HG03196 (cell line): Measurements from ENCODE around the gene B3GALT4.
A peak's percentile ranks its signal among the peaks of the same experiment; 100 is the strongest.
"Not testable (repeated sequence)": the region's sequence is repeated elsewhere in the genome, so short reads cannot be mapped to it uniquely, and the experiment has no call there.

Source experiments
- ATAC-seq: cut with Tn5 transposase; IDR thresholded peaks from one replicate; pipeline ENCODE4 v1.9.1; 2021; ENCODE audit not compliant: unreplicated experiment

The B3GALT4 gene

DNA sequence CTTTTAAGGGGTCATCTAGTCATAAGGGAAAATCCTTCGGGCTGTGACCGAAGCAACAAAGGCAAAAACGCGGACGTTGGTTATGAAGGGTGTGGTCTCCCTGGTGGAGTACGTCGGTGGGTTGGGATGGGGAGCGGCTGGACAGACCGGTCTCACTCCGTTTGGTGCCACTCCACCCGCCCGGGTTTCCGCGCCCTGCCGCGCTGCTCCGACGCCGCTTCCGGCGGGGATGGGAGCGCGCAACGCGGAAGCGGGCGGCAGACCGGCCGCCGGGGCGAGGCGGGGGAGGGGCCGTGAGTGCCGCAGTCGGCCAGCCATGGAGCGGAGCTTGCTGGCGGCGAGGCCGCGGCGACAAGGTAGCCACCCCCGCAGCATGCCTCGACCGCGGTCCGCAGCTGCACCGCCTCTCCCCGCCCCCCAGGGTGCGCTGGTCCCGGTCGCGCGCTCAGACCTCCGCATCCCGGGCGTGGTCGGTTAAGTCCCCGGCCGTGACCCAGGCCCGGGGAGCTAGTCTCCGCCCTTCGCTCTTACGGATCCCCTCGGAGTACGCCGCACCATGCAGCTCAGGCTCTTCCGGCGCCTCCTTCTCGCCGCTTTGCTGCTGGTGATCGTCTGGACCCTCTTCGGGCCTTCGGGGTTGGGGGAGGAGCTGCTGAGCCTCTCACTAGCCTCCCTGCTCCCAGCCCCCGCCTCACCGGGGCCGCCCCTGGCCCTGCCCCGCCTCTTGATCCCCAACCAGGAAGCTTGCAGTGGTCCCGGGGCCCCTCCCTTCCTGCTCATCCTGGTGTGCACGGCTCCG is at the start of gene B3GALT4:
B3GALT4 (plus strand) TSS at position 260 of the 799 bp plus-strand sequence; CDS start at position 557, 297 bp downstream.
- ATAC-seq = peak; percentile 50

GRCh38 chr6:33235221-33235634 is 41.7 kb upstream of the B3GALT4 start:
- ATAC-seq = no peak

GRCh38 chr6:33236328-33236727 is 40.6 kb upstream of the B3GALT4 start:
- no peak for ATAC-seq

- ATAC-seq = no peak
Measured at GRCh38 chr6:33236852-33237251, 40.1 kb upstream of the B3GALT4 start.

GRCh38 chr6:33237741-33238140 is 39.2 kb upstream of the B3GALT4 start:
- no peak for ATAC-seq

DNA sequence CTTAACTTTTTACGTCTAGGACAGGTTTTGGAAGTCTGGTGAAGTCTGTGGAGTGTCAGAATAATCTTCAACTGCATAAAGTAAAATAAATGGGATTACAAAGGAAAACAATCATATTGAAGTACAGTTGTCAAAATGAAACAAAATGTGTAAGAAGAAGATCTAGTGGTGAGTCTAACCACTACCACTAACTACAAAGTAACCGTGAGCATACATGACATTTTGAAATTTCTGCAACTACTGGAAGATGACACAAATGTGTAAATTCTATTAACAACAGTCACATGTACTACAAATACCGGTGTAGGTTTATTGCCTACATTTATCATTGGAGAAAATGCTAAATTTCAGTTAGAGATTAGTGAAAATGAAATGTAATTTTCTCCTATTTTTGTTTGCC is 35.0 kb upstream of the B3GALT4 start:
- ATAC-seq = no peak

DNA sequence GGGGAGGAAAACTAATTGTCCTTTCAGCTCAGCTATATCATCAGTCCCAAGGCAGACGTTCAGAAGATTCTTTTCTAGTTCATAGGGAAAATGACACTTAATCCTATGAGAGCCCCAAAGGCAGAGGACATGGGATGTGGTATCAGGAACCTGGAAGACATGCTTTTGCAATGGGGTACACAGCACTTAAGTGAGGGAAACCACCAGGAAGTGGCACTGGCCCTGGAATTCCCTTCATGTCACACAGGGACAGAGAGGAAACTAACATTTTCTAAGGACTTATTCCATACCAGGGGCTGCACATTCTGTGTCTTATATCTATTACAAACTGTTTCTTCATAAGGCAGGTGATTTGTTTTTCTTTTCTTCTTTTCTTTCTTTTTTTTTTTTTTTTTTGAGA is 33.4 kb upstream of the B3GALT4 start:
- no peak for ATAC-seq

DNA sequence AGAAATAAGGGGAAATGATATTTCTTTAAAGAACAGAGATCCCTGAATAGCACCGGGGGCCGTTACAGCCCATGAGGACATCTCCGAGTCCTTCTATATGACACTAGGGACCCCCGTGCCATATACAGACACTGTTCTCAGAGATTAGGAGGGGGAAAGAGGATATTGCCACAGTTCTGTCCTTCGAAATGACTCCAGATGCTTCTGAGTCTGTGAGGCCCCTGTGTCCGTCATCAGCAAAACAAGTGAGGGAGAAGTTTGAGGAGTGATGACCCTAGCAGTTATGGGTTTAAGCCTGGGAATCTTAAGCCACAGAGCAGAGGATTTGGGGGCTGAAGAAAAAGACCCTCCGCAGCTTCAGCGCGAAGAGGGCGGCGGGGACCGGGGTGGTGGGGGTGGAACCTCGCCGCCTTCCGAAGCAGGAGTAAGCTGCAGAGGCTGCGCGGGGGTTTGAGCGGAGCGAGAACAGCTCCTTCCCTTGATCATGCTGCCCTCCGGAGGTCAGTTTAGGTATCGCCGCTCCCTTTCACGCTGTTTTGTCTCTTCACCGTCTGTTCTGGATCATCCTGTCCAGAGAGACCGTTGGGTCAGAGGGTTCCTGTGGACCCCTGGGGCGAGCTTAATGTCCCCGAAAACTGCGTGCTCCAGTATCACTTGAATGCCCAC is 28.8 kb upstream of the B3GALT4 start:
- peak; percentile 49 for ATAC-seq

DNA sequence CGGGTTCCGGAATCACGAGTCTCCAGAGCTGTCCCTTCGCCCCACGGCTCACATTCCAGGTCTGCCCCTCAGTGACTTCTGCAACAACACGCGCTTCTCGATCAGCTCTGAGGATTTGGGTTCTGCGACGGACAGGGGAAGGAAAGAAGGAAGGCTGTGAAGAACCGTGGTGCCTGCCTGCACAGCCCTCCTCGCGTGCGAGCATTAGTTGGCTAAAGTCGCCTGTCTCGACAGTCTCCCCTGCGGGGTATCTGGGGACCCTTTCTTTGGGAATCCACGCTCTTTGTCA is 28.3 kb upstream of the B3GALT4 start:
- peak; percentile 4 for ATAC-seq

- peak; percentile 88 for ATAC-seq
Measured at GRCh38 chr6:33248932-33249731, 27.8 kb upstream of the B3GALT4 start.

GRCh38 chr6:33249732-33250630 is 26.9 kb upstream of the B3GALT4 start:
- peak; percentile 7 for ATAC-seq

GRCh38 chr6:33250731-33251130 is 26.2 kb upstream of the B3GALT4 start:
- no peak for ATAC-seq

DNA sequence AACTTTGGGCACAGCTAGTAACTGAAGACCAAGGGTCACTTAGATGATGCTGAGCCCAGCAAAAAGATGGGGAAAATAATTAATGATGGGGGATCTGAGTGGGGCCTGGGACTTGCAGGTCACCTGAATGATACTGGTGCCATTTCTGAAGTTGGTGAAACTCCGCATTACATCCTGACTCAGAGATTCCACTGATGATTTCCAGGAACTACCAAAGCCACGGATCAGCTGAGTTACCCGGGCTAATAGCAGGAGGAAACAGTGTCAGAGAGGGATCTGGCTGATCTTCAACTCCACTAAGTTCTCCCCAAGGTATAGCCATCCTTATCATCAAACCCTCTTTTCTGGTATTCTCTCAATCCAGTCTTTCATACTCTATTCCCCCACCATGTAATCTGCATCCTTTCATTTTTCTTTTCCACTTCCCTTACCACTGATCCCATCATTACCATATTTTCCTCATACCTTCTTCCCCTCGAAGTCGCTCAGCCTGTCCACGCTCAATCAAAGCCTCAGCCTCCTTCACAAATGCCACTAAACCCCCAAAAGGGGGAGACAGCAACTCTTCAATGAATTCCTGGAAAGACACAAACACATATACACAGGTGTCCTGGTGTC is 25.4 kb upstream of the B3GALT4 start:
- no peak for ATAC-seq

DNA sequence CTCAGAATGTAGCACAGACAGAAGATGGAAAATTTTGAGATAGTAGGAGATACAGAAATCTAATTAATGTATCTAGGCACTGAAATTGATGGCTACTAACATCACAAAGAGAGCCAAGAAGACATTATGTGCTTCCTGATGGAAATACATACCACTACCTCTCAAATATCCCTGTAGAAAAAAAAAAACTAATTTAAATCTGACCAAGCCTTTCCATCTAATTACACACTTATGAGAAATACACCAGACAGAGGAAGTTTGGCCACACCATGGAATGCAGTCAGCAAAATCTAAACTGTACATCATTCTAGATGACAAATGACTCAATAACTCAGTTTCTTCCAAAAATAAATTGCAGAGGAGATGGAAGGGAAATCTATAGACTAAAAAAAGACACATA is 24.2 kb upstream of the B3GALT4 start:
- ATAC-seq = no peak

DNA sequence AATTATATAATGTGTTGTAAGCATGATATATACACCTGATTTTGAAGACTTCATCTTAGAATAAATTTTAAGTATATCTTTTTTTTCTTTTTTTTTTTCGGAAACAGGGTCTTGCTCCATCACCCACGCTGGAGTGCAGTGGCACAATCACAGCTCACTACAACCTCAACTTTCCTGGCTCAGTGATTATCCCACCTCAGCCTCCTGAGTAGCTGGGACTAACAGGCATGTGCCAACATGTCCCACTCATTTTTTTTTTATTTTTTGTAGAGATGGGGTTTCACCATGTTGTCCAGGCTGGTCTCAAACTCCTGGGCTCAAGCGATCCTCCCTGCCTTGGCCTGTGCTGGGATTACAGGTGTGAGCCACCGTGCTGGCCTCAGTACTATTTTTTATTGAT is 22.3 kb upstream of the B3GALT4 start:
- no peak for ATAC-seq

- ATAC-seq = no peak
Measured at GRCh38 chr6:33259032-33259431, 17.9 kb upstream of the B3GALT4 start.

- ATAC-seq = not testable (repeated sequence)
Measured at GRCh38 chr6:33262490-33262889, 14.4 kb upstream of the B3GALT4 start.

- ATAC-seq = no peak
Measured at GRCh38 chr6:33264015-33264414, 12.9 kb upstream of the B3GALT4 start.

DNA sequence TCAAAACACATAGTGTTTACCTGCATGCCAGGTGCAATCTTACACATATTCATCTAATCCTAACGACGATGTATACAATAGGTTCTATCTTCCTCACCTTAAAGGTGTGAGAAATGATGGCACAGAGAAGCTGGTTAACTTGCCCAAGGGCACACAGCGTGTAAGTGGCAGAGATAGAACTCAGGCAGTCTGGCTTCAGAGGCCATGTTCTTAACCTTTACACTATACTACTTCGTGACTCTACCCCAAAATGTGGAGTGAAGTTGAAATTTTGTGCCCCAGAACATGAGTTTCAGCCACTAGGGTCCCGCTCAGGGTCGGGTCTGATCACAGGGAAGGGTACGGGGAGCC is 5.8 kb upstream of the B3GALT4 start:
- ATAC-seq = no peak

DNA sequence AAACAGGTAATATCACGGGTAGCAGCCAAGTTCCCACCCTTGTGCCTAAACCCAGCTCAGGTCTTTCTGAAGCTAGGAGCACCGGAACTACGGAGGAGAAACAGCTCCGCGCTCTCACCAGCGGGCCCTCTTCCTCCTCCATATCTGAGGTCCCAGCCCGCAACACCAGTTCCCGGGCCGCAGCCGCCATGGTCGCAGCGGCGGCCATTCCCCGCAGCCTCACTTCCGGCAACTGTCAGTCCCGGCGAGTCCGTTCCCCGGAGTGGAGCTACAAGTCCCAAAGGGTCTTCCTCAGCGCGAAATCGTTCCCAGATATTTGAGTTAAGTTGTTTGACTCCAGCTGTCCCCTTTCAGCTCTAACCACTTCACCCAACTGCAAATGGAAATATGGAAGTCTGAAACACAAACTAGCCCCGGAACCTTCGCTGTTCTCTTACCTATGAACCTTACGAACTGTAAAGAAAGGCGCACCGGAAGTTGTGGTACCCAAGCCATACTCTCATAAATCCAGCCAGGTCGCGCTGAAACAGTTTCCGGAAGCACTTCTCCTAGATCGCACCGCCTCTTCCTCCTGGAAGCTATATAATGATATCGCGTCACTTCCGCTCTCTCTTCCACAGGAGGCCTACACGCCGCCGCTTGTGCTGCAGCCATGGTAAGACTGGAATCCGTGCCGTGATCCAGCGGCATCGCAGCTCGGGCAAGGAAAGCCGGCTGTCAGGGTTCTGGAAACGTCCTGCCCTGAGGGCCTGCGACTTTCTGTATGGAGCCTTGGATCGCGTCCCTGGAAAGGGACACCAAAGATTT is 5.3 kb upstream of the B3GALT4 start, which contains the start of the genes RPS18 and VPS52:
RPS18 (plus strand) TSS at position 608 of the 807 bp plus-strand sequence; CDS start at position 653, 45 bp downstream.
VPS52 (minus strand) TSS at position 409 of the 807 bp plus-strand sequence; CDS start at position 208, 201 bp downstream.
- ATAC-seq = peak; percentile 84
